Caco-2 (cell line): ENCODE results near the gene IGF2. TPM values are rescaled to one million over a fixed set of nuclear protein-coding genes. Genes with fewer than 3 reads are reported as not detected.

ENCODE experiments used
- BruUV-seq: library from RNA; stranded (reverse); fragments of 400-500 nt; replicated peaks from 2 replicates; lab custom pipeline; 2021; lab: Mats Ljungman, UMichigan
- CTCF ChIA-PET: fragments of 300-600 bp; sonication (Branson Sonifier 250); formaldehyde crosslinking; loops from one replicate; lab custom pipeline; 2022; ENCODE audit warnings: antibody characterized with exemption; lab: Charles Lee
- POLR2A ChIA-PET: fragments of 300-600 bp; sonication (Branson Sonifier 250); formaldehyde crosslinking; loops from one replicate; lab custom pipeline; 2022; ENCODE audit warnings: antibody characterized with exemption; lab: Charles Lee
- DNase-seq, 2 experiments: peaks; one replicate each; pipeline versions ENCODE4 v3.0.0 to v3.0.0-alpha.2; 2020 to 2022
- H3K27me3 ChIP-seq: replicated peaks from 2 replicates; pipeline ENCODE4 v1.6.0; 2011; ENCODE audit warnings: low read length; ENCODE audit not compliant: control insufficient read depth, insufficient read depth
- H3K36me3 ChIP-seq: 2 replicates; pipeline ENCODE4 v1.5.1; 2011; ENCODE audit warnings: low read length; ENCODE audit not compliant: control insufficient read depth, insufficient read depth
- H3K4me1 ChIP-seq: fragments of 250-450 bp; sonication (Bioruptor Pico); 2 replicates; pipeline ENCODE4 v1.5.1; 2020; ENCODE audit warnings: mild to moderate bottlenecking
- H3K4me3 ChIP-seq: 2 replicates; pipeline ENCODE4 v1.5.1; 2011; ENCODE audit warnings: low read depth, mild to moderate bottlenecking, control low read depth, low read length
- H3K9me3 ChIP-seq: fragments of 250-450 bp; sonication (Bioruptor Pico); 2 replicates; pipeline ENCODE4 v1.5.1; 2020; ENCODE audit warnings: mild to moderate bottlenecking, moderate library complexity
- H3K27ac Mint-ChIP-seq: one replicate; pipeline ENCODE4 v1.8.0; 2022; ENCODE audit warnings: mixed read lengths; ENCODE audit not compliant: unreplicated experiment
- H3K27me3 Mint-ChIP-seq: one replicate; pipeline ENCODE4 v1.8.0; 2022; ENCODE audit warnings: mixed read lengths; ENCODE audit not compliant: insufficient read depth, unreplicated experiment
- H3K36me3 Mint-ChIP-seq: one replicate; pipeline ENCODE4 v1.8.0; 2022; ENCODE audit warnings: mild to moderate bottlenecking, mixed read lengths; ENCODE audit not compliant: insufficient read depth, unreplicated experiment
- H3K4me1 Mint-ChIP-seq: one replicate; pipeline ENCODE4 v1.8.0; 2022; ENCODE audit warnings: low read depth, mixed read lengths; ENCODE audit not compliant: unreplicated experiment
- H3K4me3 Mint-ChIP-seq: one replicate; pipeline ENCODE4 v1.8.0; 2022; ENCODE audit warnings: mild to moderate bottlenecking, moderate library complexity, mixed read lengths; ENCODE audit not compliant: unreplicated experiment
- H3K9me3 Mint-ChIP-seq: one replicate; pipeline ENCODE4 v1.8.0; 2022; ENCODE audit warnings: mixed read lengths; ENCODE audit not compliant: unreplicated experiment
- CTCF ChIP-seq, 2 experiments: fragments of 200-600 bp in 1 of 2; IDR thresholded peaks; 1 replicate in 1 of 2; 2 replicates in 1 of 2; pipeline versions ENCODE4 v1.5.1 to v1.8.0; 2011 to 2022; ENCODE audit warnings: antibody characterized with exemption in 1 of 2, control low read depth in 1 of 2, inconsistent platforms in 1 of 2, low read depth in 1 of 2, low read length in 1 of 2, mild to moderate bottlenecking in 1 of 2, moderate library complexity in 1 of 2; ENCODE audit not compliant: insufficient read depth in 1 of 2, severe bottlenecking in 1 of 2, unreplicated experiment in 1 of 2
- intact Hi-C: fragments of 100-400 bp; cut with micrococcal nuclease; formaldehyde crosslinking; loops from one replicate; pipeline ENCODE4 v1.10.0; 2022; ENCODE audit not compliant: unreplicated experiment
- total RNA-seq: library from RNA; stranded (reverse); gene quantifications from 2 replicates; pipeline ENCODE4 v1.2.3, GENCODE V29; 2022

Gene IGF2
- total RNA-seq, 1 experiment from 2014 or later, result 1,397 TPM

DNA sequence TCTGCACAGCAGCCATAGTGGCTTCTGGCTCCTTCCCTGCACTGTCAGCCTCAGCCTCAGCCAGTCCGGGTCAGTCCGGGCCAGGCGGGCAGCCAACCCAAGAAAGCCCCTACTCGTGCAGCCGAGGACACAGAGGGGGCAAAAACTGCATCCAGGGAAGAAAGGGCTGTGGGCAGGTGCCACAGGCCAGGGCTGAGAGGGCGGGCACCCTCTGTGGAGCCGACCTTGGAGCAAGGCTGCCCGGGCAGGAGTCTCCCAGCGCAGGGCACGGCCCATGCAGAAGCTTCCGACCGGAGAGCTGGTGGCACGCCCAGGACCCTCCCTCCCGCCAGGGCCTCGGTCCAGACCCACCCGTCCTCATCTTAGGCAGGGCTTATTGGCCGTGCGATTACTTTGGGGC is 42.9 kb upstream of the IGF2 start:
- Mint-ChIP-seq H3K9me3 (no peaks in the 10 kb centered on the region), H3K36me3 (no peaks in the 10 kb centered on the region), H3K27ac (no peak overlapping the region), H3K4me1 (peaks cover 13% of the 10 kb centered on the region), H3K27me3 (no peaks in the 10 kb centered on the region), H3K4me3 (no peak overlapping the region)
- BruUV-seq, result no TSS peak
- no peak for TF ChIP-seq CTCF (IDR thresholded peaks at IDR 0.05; ENCODE audit: insufficient read depth in 1 of 2, low read depth in 1 of 2, low read length in 1 of 2, severe bottlenecking in 1 of 2, unreplicated experiment in 1 of 2)
- Histone ChIP-seq H3K27me3 (no peaks in the 10 kb centered on the region), H3K4me3 (no peak overlapping the region), H3K4me1 (peaks cover 37% of the 10 kb centered on the region), H3K9me3 (no peaks in the 10 kb centered on the region), H3K36me3 (no peaks in the 10 kb centered on the region)
- no peak for DNase-seq
- CTCF ChIA-PET, result interaction anchor here (0.5 kb wide), 1 partner anchor 218 kb away, joined by 3 read pairs; the partner anchor contains the start of gene TSSC4
- POLR2A ChIA-PET, result interaction anchor here (0.6 kb wide), 1 partner anchor 218 kb away, joined by 3 read pairs; the partner anchor contains the start of gene TSSC4
- intact Hi-C loops, result no loop called here

- H3K4me3 Mint-ChIP-seq, result no peak overlapping the region
- no peak for DNase-seq
- H3K36me3 Mint-ChIP-seq, result no peaks in the 10 kb centered on the region
- TF ChIP-seq CTCF (IDR thresholded peaks at IDR 0.05; ENCODE audit: insufficient read depth in 1 of 2, low read depth in 1 of 2, low read length in 1 of 2, severe bottlenecking in 1 of 2, unreplicated experiment in 1 of 2), result no peak
- BruUV-seq, result no TSS peak
- Histone ChIP-seq H3K27me3 (no peaks in the 10 kb centered on the region), H3K36me3 (no peaks in the 10 kb centered on the region), H3K4me3 (no peak overlapping the region), H3K9me3 (no peaks in the 10 kb centered on the region), H3K4me1 (peaks cover 37% of the 10 kb centered on the region)
- no peaks in the 10 kb centered on the region for H3K9me3 Mint-ChIP-seq
- ChIA-PET POLR2A (interaction anchor here (0.6 kb wide), 1 partner anchor 196 kb away, joined by 3 read pairs; the partner anchor contains the start of gene CD81), CTCF (interaction anchor here (0.7 to 2.7 kb wide), 2 partner anchors 28 to 668 kb away, joined by 3 to 21 read pairs; no protein-coding TSS in a partner anchor)
- H3K4me1 Mint-ChIP-seq, result peaks cover 13% of the 10 kb centered on the region
- no peaks in the 10 kb centered on the region for H3K27me3 Mint-ChIP-seq
- peak overlapping the region; percentile 68 for H3K27ac Mint-ChIP-seq
- intact Hi-C loops, result no loop called here
Measured at GRCh38 chr11:2180789-2181370, 41.7 kb upstream of the IGF2 start.

- H3K4me3 Mint-ChIP-seq, result no peak overlapping the region
- H3K27me3 ChIP-seq, result no peaks in the 10 kb centered on the region
- POLR2A ChIA-PET, result interaction anchor here (0.6 kb wide), 1 partner anchor 196 kb away, joined by 3 read pairs; the partner anchor contains the start of gene CD81
- H3K4me1 Mint-ChIP-seq, result peaks cover 13% of the 10 kb centered on the region
- no peaks in the 10 kb centered on the region for H3K36me3 Mint-ChIP-seq
- no peak for DNase-seq
- CTCF ChIA-PET, result interaction anchor here (0.7 to 2.7 kb wide), 2 partner anchors 28 to 667 kb away, joined by 3 to 21 read pairs; no protein-coding TSS in a partner anchor
- H3K27me3 Mint-ChIP-seq, result no peaks in the 10 kb centered on the region
- H3K27ac Mint-ChIP-seq, result peak overlapping the region; percentile 68
- no peaks in the 10 kb centered on the region for H3K36me3 ChIP-seq
- no peak overlapping the region for H3K4me3 ChIP-seq
- intact Hi-C loops, result no loop called here
- H3K9me3 ChIP-seq, result no peaks in the 10 kb centered on the region
- TF ChIP-seq CTCF (IDR thresholded peaks at IDR 0.05; ENCODE audit: insufficient read depth in 1 of 2, low read depth in 1 of 2, low read length in 1 of 2, severe bottlenecking in 1 of 2, unreplicated experiment in 1 of 2), result no peak
- no TSS peak for BruUV-seq
- H3K4me1 ChIP-seq, result peaks cover 34% of the 10 kb centered on the region
- H3K9me3 Mint-ChIP-seq, result no peaks in the 10 kb centered on the region
Measured at GRCh38 chr11:2180347-2180746, 41.2 kb upstream of the IGF2 start.
